IMR-90 (cell line): ENCODE data around the gene AQP7. TPM values are rescaled to one million over a fixed set of nuclear protein-coding genes. Genes with fewer than 3 reads are reported as not detected.

ENCODE experiments used
- ATAC-seq: fragments of 200-7000 bp; cut with Tn5 transposase; 2 replicates; pipeline ENCODE4 v1.9.1; 2020; ENCODE audit warnings: low read depth, mild to moderate bottlenecking, moderate library complexity
- BruUV-seq: library from RNA; stranded (reverse); fragments of 400-500 nt; replicated peaks from 2 replicates; lab custom pipeline; 2021; lab: Mats Ljungman, UMichigan
- CTCF ChIA-PET: fragments of 300-600 bp; formaldehyde crosslinking; extraction: SDS; loops from one replicate; lab custom pipeline; 2021; ENCODE audit warnings: antibody characterized with exemption; lab: Yijun Ruan, JAX
- POLR2A ChIA-PET: fragments of 300-600 bp; sonication (Branson Sonifier 250); formaldehyde crosslinking; loops from one replicate; lab custom pipeline; 2022; ENCODE audit warnings: antibody characterized with exemption; ENCODE audit not compliant: unreplicated experiment; lab: Charles Lee
- DNase-seq: peaks from one replicate; pipeline ENCODE4 v3.0.0; 2013
- H2AFZ ChIP-seq: replicated peaks from 2 replicates; pipeline ENCODE3; 2013; ENCODE audit warnings: low read length, mild to moderate bottlenecking; ENCODE audit not compliant: poor library complexity
- H2AK5ac ChIP-seq: 2 replicates; pipeline ENCODE4 v1.6.1; 2013; ENCODE audit warnings: low read depth, low read length, inconsistent platforms
- H2AK9ac ChIP-seq: replicated peaks from 2 replicates; pipeline ENCODE3; 2013; ENCODE audit warnings: mild to moderate bottlenecking, low read depth, low read length, moderate library complexity; ENCODE audit not compliant: poor library complexity
- H2BK120ac ChIP-seq: 2 replicates; pipeline ENCODE4 v1.6.1; 2013; ENCODE audit warnings: low read depth, low read length, inconsistent platforms
- H2BK15ac ChIP-seq: 3 replicates; pipeline ENCODE4 v1.6.1; 2013; ENCODE audit warnings: low read depth, low read length, inconsistent platforms
- H2BK20ac ChIP-seq: 2 replicates; pipeline ENCODE4 v1.6.1; 2013; ENCODE audit warnings: low read depth, mild to moderate bottlenecking, inconsistent platforms, low read length, moderate library complexity
- H2BK5ac ChIP-seq: 2 replicates; pipeline ENCODE4 v1.6.1; 2013; ENCODE audit warnings: mild to moderate bottlenecking, low read depth, low read length, inconsistent platforms; ENCODE audit not compliant: poor library complexity, severe bottlenecking
- H3K14ac ChIP-seq: replicated peaks from 2 replicates; pipeline ENCODE4 v1.6.1; 2013; ENCODE audit warnings: low read depth, low read length, inconsistent platforms
- H3K18ac ChIP-seq: 2 replicates; pipeline ENCODE4 v1.6.1; 2013; ENCODE audit warnings: low read depth, low read length, control low read depth
- H3K23ac ChIP-seq: 2 replicates; pipeline ENCODE4 v1.6.1; 2013; ENCODE audit warnings: low read depth, low read length, inconsistent platforms
- H3K27ac ChIP-seq: 2 replicates; pipeline ENCODE4 v1.5.1; 2013; ENCODE audit warnings: mild to moderate bottlenecking, control low read depth, low read length; ENCODE audit not compliant: insufficient read depth
- H3K27me3 ChIP-seq: 2 replicates; pipeline ENCODE4 v1.6.1; 2013; ENCODE audit warnings: low read length; ENCODE audit not compliant: control insufficient read depth, insufficient read depth
- H3K36me3 ChIP-seq: 2 replicates; pipeline ENCODE4 v1.6.1; 2013; ENCODE audit warnings: low read length, mixed read lengths; ENCODE audit not compliant: control insufficient read depth, insufficient read depth
- H3K4ac ChIP-seq: 2 replicates; pipeline ENCODE4 v1.6.1; 2013; ENCODE audit warnings: low read depth, low read length, inconsistent platforms
- H3K4me1 ChIP-seq: 2 replicates; pipeline ENCODE4 v1.6.1; 2013; ENCODE audit warnings: low read length, mixed read lengths; ENCODE audit not compliant: control insufficient read depth, insufficient read depth
- H3K4me2 ChIP-seq: 2 replicates; pipeline ENCODE4 v1.6.1; 2013; ENCODE audit warnings: low read depth, mild to moderate bottlenecking, control low read depth, low read length, moderate library complexity
- H3K4me3 ChIP-seq: 2 replicates; pipeline ENCODE4 v1.5.1; 2013; ENCODE audit warnings: low read depth, mild to moderate bottlenecking, control low read depth, low read length, moderate library complexity; ENCODE audit not compliant: insufficient read depth
- H3K56ac ChIP-seq: 2 replicates; pipeline ENCODE4 v1.6.1; 2013; ENCODE audit warnings: low read length, inconsistent platforms; ENCODE audit not compliant: insufficient read depth; ENCODE audit errors: extremely low read depth
- H3K79me1 ChIP-seq, 2 experiments: 2 replicates each; pipeline ENCODE4 v1.6.1; 2013; ENCODE audit warnings: low read length in 2 of 2, inconsistent platforms in 1 of 2, low read depth in 1 of 2
- H3K9ac ChIP-seq: 2 replicates; pipeline ENCODE4 v1.6.1; 2013; ENCODE audit warnings: low read depth, low read length, control low read depth
- H3K9me1 ChIP-seq: 2 replicates; pipeline ENCODE4 v1.6.1; 2013; ENCODE audit warnings: low read length, inconsistent platforms; ENCODE audit not compliant: insufficient read depth
- H3K9me3 ChIP-seq: 2 replicates; pipeline ENCODE4 v1.6.1; 2013; ENCODE audit warnings: low read length; ENCODE audit not compliant: control insufficient read depth, insufficient read depth
- H4K20me1 ChIP-seq: 2 replicates; pipeline ENCODE4 v1.6.1; 2013; ENCODE audit warnings: low read length, inconsistent platforms; ENCODE audit not compliant: insufficient read depth
- H4K5ac ChIP-seq: 2 replicates; pipeline ENCODE4 v1.6.1; 2013; ENCODE audit warnings: mild to moderate bottlenecking, low read depth, low read length, control low read depth
- H4K8ac ChIP-seq, 2 experiments: 2 replicates each; pipeline ENCODE4 v1.6.1; 2013; ENCODE audit warnings: low read depth in 2 of 2, low read length in 2 of 2, control low read depth in 1 of 2, inconsistent platforms in 1 of 2
- H4K91ac ChIP-seq: 2 replicates; pipeline ENCODE4 v1.6.1; 2013; ENCODE audit warnings: low read depth, low read length, inconsistent platforms; ENCODE audit not compliant: insufficient read depth
- BHLHE40 ChIP-seq: fragments of 150-350 bp; IDR thresholded peaks from 2 replicates; pipeline ENCODE4 v1.6.1; 2016; ENCODE audit warnings: mild to moderate bottlenecking, low read depth, low read length
- CEBPB ChIP-seq: IDR thresholded peaks from 2 replicates; pipeline ENCODE4 v1.6.1; 2012; ENCODE audit warnings: low read depth, low read length, improper control_type of control experiment
- CHD1 ChIP-seq: IDR thresholded peaks from 2 replicates; pipeline ENCODE4 v1.6.1; 2012; ENCODE audit warnings: low read depth, low read length, improper control_type of control experiment
- CTCF ChIP-seq: conservative IDR thresholded peaks from 2 replicates; pipeline ENCODE4 v1.5.1; 2012; ENCODE audit warnings: mild to moderate bottlenecking, low read depth, low read length, improper control_type of control experiment
- ELK1 ChIP-seq: fragments of 150-350 bp; IDR thresholded peaks from 2 replicates; pipeline ENCODE4 v1.6.1; 2016; ENCODE audit warnings: low read depth, mild to moderate bottlenecking, low read length, moderate library complexity, borderline replicate concordance
- FOS ChIP-seq: fragments of 150-350 bp; IDR thresholded peaks from 2 replicates; pipeline ENCODE4 v1.6.1; 2016; ENCODE audit warnings: low read depth, low read length
- MAFK ChIP-seq: IDR thresholded peaks from 2 replicates; pipeline ENCODE4 v1.6.1; 2012; ENCODE audit warnings: low read depth, low read length, improper control_type of control experiment
- MAZ ChIP-seq: IDR thresholded peaks from 2 replicates; pipeline ENCODE4 v1.6.1; 2012; ENCODE audit warnings: low read depth, mild to moderate bottlenecking, low read length, improper control_type of control experiment, moderate library complexity, borderline replicate concordance
- MXI1 ChIP-seq: IDR thresholded peaks from 2 replicates; pipeline ENCODE4 v1.6.1; 2012; ENCODE audit warnings: low read depth, mild to moderate bottlenecking, low read length, moderate library complexity, borderline replicate concordance
- NFE2L2 ChIP-seq: fragments of 150-350 bp; IDR thresholded peaks from 2 replicates; pipeline ENCODE4 v1.6.1; 2016; ENCODE audit warnings: low read depth, mild to moderate bottlenecking, low read length
- POLR2A ChIP-seq: IDR thresholded peaks from 2 replicates; pipeline ENCODE4 v1.6.1; 2012; ENCODE audit warnings: mild to moderate bottlenecking, low read depth, low read length
- RAD21 ChIP-seq: IDR thresholded peaks from 2 replicates; pipeline ENCODE4 v1.6.1; 2012; ENCODE audit warnings: low read length, improper control_type of control experiment
- RCOR1 ChIP-seq: IDR thresholded peaks from 2 replicates; pipeline ENCODE4 v1.6.1; 2012; ENCODE audit warnings: mild to moderate bottlenecking, low read length, improper control_type of control experiment; ENCODE audit not compliant: insufficient replicate concordance
- RFX5 ChIP-seq: IDR thresholded peaks from 2 replicates; pipeline ENCODE4 v1.8.0; 2012; ENCODE audit warnings: low read depth, mild to moderate bottlenecking, low read length, moderate library complexity
- SMC3 ChIP-seq: fragments of 150-350 bp; IDR thresholded peaks from 2 replicates; pipeline ENCODE4 v1.6.1; 2016; ENCODE audit warnings: low read depth, mild to moderate bottlenecking, antibody characterized with exemption, low read length, moderate library complexity
- USF2 ChIP-seq: fragments of 150-350 bp; IDR thresholded peaks from 2 replicates; pipeline ENCODE4 v1.6.1; 2017; ENCODE audit warnings: mild to moderate bottlenecking, antibody characterized with exemption, low read length, low read depth
- WGBS, 2 experiments: methylation state at CpG; one replicate each; pipeline versions ENCODE4 v1.1.5 to v1.1.7; 2013; ENCODE audit warnings: missing lambda C conversion rate in 2 of 2; ENCODE audit not compliant: insufficient read length in 1 of 2; ENCODE audit errors: extremely low coverage in 2 of 2; 5-methylcytosine and 5-hydroxymethylcytosine counted together
- dilution Hi-C: fragments of 300-500 bp; cut with HindIII; formaldehyde crosslinking; loops from one replicate; pipeline ENCODE4 v1.14.3; 2018; ENCODE audit warnings: low sequenced_read_pairs; ENCODE audit not compliant: unreplicated experiment
- in situ Hi-C: fragments of 300-500 bp; cut with MboI; formaldehyde crosslinking; loops from 3 replicates; pipeline ENCODE4 v1.14.3; 2019; ENCODE audit warnings: low sequenced_read_pairs, inconsistent platforms, mixed read lengths
- intact Hi-C: fragments of 100-400 bp; cut with micrococcal nuclease; formaldehyde crosslinking; loops from 2 replicates; pipeline ENCODE4 v1.10.0; 2022
- polyA plus RNA-seq, 3 experiments: library from polyadenylated mRNA; depleted of rRNA; stranded (reverse); fragments of >200 nt; gene quantifications; 2 replicates each; pipeline ENCODE4 v1.2.3, GENCODE V29; 2012; ENCODE audit warnings: low replicate concordance in 1 of 3
- total RNA-seq: library from RNA; depleted of rRNA; stranded (reverse); fragments of >200 nt; gene quantifications from 2 replicates; pipeline ENCODE4 v1.2.3, GENCODE V29; 2012

The AQP7 gene
- total and polyA plus RNA-seq, 2 of the 4 experiments (the other 2 are of a cell fraction): 0.07 TPM; not detected in 1

GRCh38 chr9:33341182-33341581, 61.2 kb downstream of the AQP7 start:
- no peak overlapping the region for H3K9ac ChIP-seq
- ChIA-PET POLR2A (no interaction called here), CTCF (no interaction called here)
- H2AK5ac ChIP-seq: no peak overlapping the region
- no peaks in the 10 kb centered on the region for H3K27me3 ChIP-seq
- no peaks in the 10 kb centered on the region for H4K20me1 ChIP-seq
- H2AFZ ChIP-seq: no peak overlapping the region
- H2BK120ac ChIP-seq: no peak overlapping the region
- H3K4me3 ChIP-seq: no peak overlapping the region
- no peak overlapping the region for H3K4me2 ChIP-seq
- no peaks in the 10 kb centered on the region for H3K9me1 ChIP-seq
- no peak overlapping the region for H3K14ac ChIP-seq
- no peak overlapping the region for H4K5ac ChIP-seq
- no peak overlapping the region for H3K27ac ChIP-seq
- H3K18ac ChIP-seq: no peak overlapping the region
- no peak overlapping the region for H3K23ac ChIP-seq
- no peak overlapping the region for H2BK5ac ChIP-seq
- no peak overlapping the region for H3K56ac ChIP-seq
- WGBS, 2 experiments: no CpG with 5 or more reads among the region's 3 CpGs
- no peak overlapping the region for H4K8ac ChIP-seq
- in situ Hi-C loops: no loop called here
- H2AK9ac ChIP-seq: no peak overlapping the region
- no peak overlapping the region for H3K4ac ChIP-seq
- H3K36me3 ChIP-seq: peaks cover 49% of the 10 kb centered on the region
- no peak for ATAC-seq
- no peak overlapping the region for H2BK15ac ChIP-seq
- DNase-seq: no peak
- no TSS peak for BruUV-seq
- no peak for TF ChIP-seq MXI1
- no peak for TF ChIP-seq CHD1
- no peak for TF ChIP-seq RCOR1
- TF ChIP-seq CEBPB: no peak
- no peak for TF ChIP-seq CTCF
- no peak for TF ChIP-seq BHLHE40
- no peak for TF ChIP-seq SMC3
- TF ChIP-seq POLR2A: no peak
- no peak for TF ChIP-seq MAZ
- TF ChIP-seq ELK1: no peak
- no peak for TF ChIP-seq USF2
- TF ChIP-seq NFE2L2: no peak
- no peak for TF ChIP-seq MAFK
- TF ChIP-seq RAD21: no peak
- no peak for TF ChIP-seq RFX5
- TF ChIP-seq FOS: no peak
- dilution Hi-C loops: no loop called here
- no peaks in the 10 kb centered on the region; a peak in 1 of 4 replicates for H3K79me1 ChIP-seq
- no peak overlapping the region for H4K91ac ChIP-seq
- H2BK20ac ChIP-seq: no peak overlapping the region
- peaks cover 8% of the 10 kb centered on the region for H3K9me3 ChIP-seq
- intact Hi-C loops: no loop called here
- no peaks in the 10 kb centered on the region for H3K4me1 ChIP-seq
